Measurements from ENCODE around the gene HIPK2. TPM values are rescaled to one million over a fixed set of nuclear protein-coding genes. Genes with fewer than 3 reads are reported as not detected.
A peak's percentile ranks its signal among the peaks of the same experiment; 100 is the strongest.

HIPK2 gene
- total and polyA plus RNA-seq, 10 of the 15 experiments (the other 5 are each of a cell fraction or from before 2014, with no cell fraction given): 1.7 to 39.0 (median 9.4) TPM

GRCh38 chr7:139775829-139776266, 1.9 kb downstream of the HIPK2 start (continued):
- TF ChIP-seq CTCF (IDR thresholded peaks at IDR 0.05 in 2 of 3, conservative IDR thresholded peaks at IDR 0.05 in 1 of 3; ENCODE audit: control insufficient read depth in 2 of 3, extremely low read depth in 1 of 3, insufficient read depth in 1 of 3, low read depth in 3 of 3, low read length in 3 of 3): peak; percentile 61 to 71 (median 64); a peak in 5 of 6 replicates
- 0 out of 2 replicates have a peak, but pooled peaks have one; percentile 31 for TF ChIP-seq EED (IDR thresholded peaks at IDR 0.05; ENCODE audit: low read depth)
- peak; percentile 31; the same call in 1 of the 2 replicates for TF ChIP-seq RELB (IDR thresholded peaks at IDR 0.05; ENCODE audit: low read depth)
- TF ChIP-seq CREB1 (IDR thresholded peaks at IDR 0.05; ENCODE audit: low read depth): peak; percentile 23; the same call in 1 of the 2 replicates
- TF ChIP-seq RAD51 (IDR thresholded peaks at IDR 0.05): no peak
- peak; percentile 43; the same call in 1 of the 2 replicates for TF ChIP-seq POLR2A (IDR thresholded peaks at IDR 0.05; ENCODE audit: low read depth, low read length)
- TF ChIP-seq MEF2B (IDR thresholded peaks at IDR 0.05; ENCODE audit: partially characterized antibody, poor library complexity, severe bottlenecking): peak; percentile 17

- peaks cover 0 to 10% of the 10 kb centered on the region in 2 experiments; a peak in 1 of 4 replicates for H3K27me3 ChIP-seq (replicated peaks in 1 of 2; ENCODE audit: control insufficient read depth in 2 of 2, insufficient read depth in 2 of 2, low read length in 1 of 2)
- H3K4me2 ChIP-seq (ENCODE audit: control insufficient read depth, insufficient read depth): peak overlapping the region; percentile 78
- no peak overlapping the region for H3K9ac ChIP-seq (ENCODE audit: control insufficient read depth, insufficient read depth, low read length)
- in situ Hi-C loops (cut with MboI): loop anchor here (5.0 kb wide), 2 partner anchors 127 to 228 kb away; no protein-coding TSS in a partner anchor
- no peaks in the 10 kb centered on the region; a peak in 1 of 4 replicates for H3K36me3 ChIP-seq (ENCODE audit: control insufficient read depth in 2 of 2, insufficient read depth in 2 of 2, low read length in 1 of 2)
- H2AFZ ChIP-seq (ENCODE audit: control insufficient read depth, low read depth, low read length): no peak overlapping the region
- H3K9me3 ChIP-seq (replicated peaks; ENCODE audit: control insufficient read depth, insufficient read depth, low read length): no peaks in the 10 kb centered on the region
- peaks cover 55% of the 10 kb centered on the region for H3K79me2 ChIP-seq (ENCODE audit: control insufficient read depth, insufficient read depth, low read length)
- H4K20me1 ChIP-seq (ENCODE audit: control insufficient read depth, insufficient read depth): no peaks in the 10 kb centered on the region
- H3K4me3 ChIP-seq: no peak overlapping the region
- ChIA-PET SMC1A (ENCODE audit: uncharacterized antibody, unreplicated experiment) (interaction anchor here (1.0 to 10.0 kb wide), 6 partner anchors 9 to 128 kb away, joined by 3 to 74 read pairs (median 4); no protein-coding TSS in a partner anchor), CTCF (interaction anchor here (1.0 to 1.8 kb wide), 5 partner anchors 30 to 173 kb away, joined by 3 to 11 read pairs (median 5); no protein-coding TSS in a partner anchor), POLR2A (interaction anchor here (0.8 kb wide), 1 partner anchor 128 kb away, joined by 3 read pairs; no protein-coding TSS in a partner anchor), RAD21 (ENCODE audit: unreplicated experiment) (interaction anchor here (1.7 to 3.8 kb wide), 3 partner anchors 48 to 128 kb away, joined by 4 to 26 read pairs (median 22); no protein-coding TSS in a partner anchor)
- no TSS peak for BruUV-seq (replicated peaks)
- peaks cover 24% of the 10 kb centered on the region for H3K4me1 ChIP-seq (ENCODE audit: control insufficient read depth, insufficient read depth, low read length)
- ATAC-seq: no peak
- peak; percentile 52 for FAIRE-seq
- H3K27ac ChIP-seq (ENCODE audit: control insufficient read depth, insufficient read depth): peak overlapping the region; percentile 53
- DNase-seq (ENCODE audit: low read depth, low spot score): no peak
- intact Hi-C loops (cut with micrococcal nuclease; ENCODE audit: unreplicated experiment): loop anchor here (5.0 kb wide), 1 partner anchor 172 kb away; no protein-coding TSS in a partner anchor
- WGBS (ENCODE audit: insufficient coverage, insufficient replicate concordance, low lambda C conversion rate, missing lambda C conversion rate): 0% methylated on average over 1 of the region's 1 CpG
- TF ChIP-seq BCLAF1 (IDR thresholded peaks at IDR 0.05): no peak
- no peak for TF ChIP-seq ETV6 (conservative IDR thresholded peaks at IDR 0.05 in 1 of 2, IDR thresholded peaks at IDR 0.05 in 1 of 2; ENCODE audit: borderline replicate concordance in 1 of 2, low read depth in 1 of 2)
- TF ChIP-seq CEBPZ (IDR thresholded peaks at IDR 0.05; ENCODE audit: low read depth, low read length): no peak
- no peak for TF ChIP-seq ZNF24 (IDR thresholded peaks at IDR 0.05)
Observed at GRCh38 chr7:139774376-139774775, 3.4 kb downstream of the HIPK2 start.

Data from GM12878 (cell line).